GM18502 (cell line): Measurements from ENCODE around the gene NUDT6.
"Not testable (repeated sequence)": the region's sequence is repeated elsewhere in the genome, so short reads cannot be mapped to it uniquely, and the experiment has no call there.

Source experiments
- ATAC-seq: cut with Tn5 transposase; IDR thresholded peaks from one replicate; pipeline ENCODE4 v1.9.1; 2021; ENCODE audit warnings: mild to moderate bottlenecking; ENCODE audit not compliant: unreplicated experiment, poor library complexity

NUDT6 gene

GRCh38 chr4:122844391-122844790 lies 78.0 kb downstream of the NUDT6 start:
- ATAC-seq: not testable (repeated sequence)

DNA sequence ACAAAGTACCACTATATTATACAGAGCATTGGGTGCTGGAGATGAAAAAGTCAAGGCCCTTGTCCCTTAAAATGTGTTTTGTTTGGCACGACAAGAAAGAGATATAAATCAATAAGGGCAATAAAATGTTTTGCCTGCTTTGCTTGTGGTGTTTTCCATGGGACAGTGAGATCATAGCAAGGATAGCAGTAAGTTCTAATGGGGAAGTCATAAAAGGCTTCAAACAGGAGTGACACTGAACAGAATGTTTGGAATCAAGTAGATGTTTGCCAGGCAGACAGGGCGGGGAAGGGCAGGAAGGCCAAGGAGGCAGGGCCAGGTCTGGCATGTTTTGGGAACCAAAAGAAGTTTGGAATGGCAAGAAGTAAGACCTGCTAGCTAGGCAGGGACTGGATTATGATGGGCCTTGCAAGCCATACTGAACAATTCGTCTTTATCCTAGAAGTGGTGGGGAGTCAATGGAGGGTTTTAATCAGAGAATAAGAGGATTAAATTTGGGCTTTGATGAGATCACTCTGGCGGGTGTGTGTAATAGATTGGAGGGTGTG lies 79.3 kb downstream of the NUDT6 start:
- no peak for ATAC-seq
